K562 (cell line): ENCODE measurements around the gene SETD1B. TPM values are rescaled to one million over a fixed set of nuclear protein-coding genes. Genes with fewer than 3 reads are reported as not detected.

Experiments
- COPS2 ChIP-seq: fragments of 450-650 bp; conservative IDR thresholded peaks from 2 replicates; pipeline ENCODE4 v1.6.1; 2016; ENCODE audit warnings: mild to moderate bottlenecking, moderate library complexity
- EGR1 ChIP-seq: fragments of 450-650 bp; conservative IDR thresholded peaks from 2 replicates; pipeline ENCODE4 v1.6.1; 2017; ENCODE audit warnings: mild to moderate bottlenecking
- JUND ChIP-seq, 2 experiments: IDR thresholded peaks; 2 replicates in 1 of 2; 3 replicates in 1 of 2; pipeline ENCODE4 v1.6.1; 2011; ENCODE audit warnings: borderline replicate concordance in 2 of 2, low read depth in 2 of 2, low read length in 2 of 2, improper control_type of control experiment in 1 of 2, missing biosample characterization in 1 of 2, missing genetic modification characterization in 1 of 2, missing genetic modification reagents in 1 of 2
- KDM1A ChIP-seq, 2 experiments: fragments of 450-650 bp; IDR thresholded peaks; 2 replicates each; pipeline ENCODE4 v1.6.1; 2016; ENCODE audit warnings: mild to moderate bottlenecking in 2 of 2
- KDM5B ChIP-seq: fragments of 200-600 bp; sonication (generic); IDR thresholded peaks from 2 replicates; pipeline ENCODE4 v1.6.1; 2012; ENCODE audit warnings: low read depth, mild to moderate bottlenecking, moderate library complexity, low read length, control low read depth, inconsistent platforms; ENCODE audit not compliant: insufficient replicate concordance
- MAFF ChIP-seq: IDR thresholded peaks from 2 replicates; pipeline ENCODE4 v1.6.1; 2012; ENCODE audit warnings: low read length, improper control_type of control experiment
- NFIX ChIP-seq: fragments of 250-450 bp; sonication (Bioruptor Pico); IDR thresholded peaks from 2 replicates; pipeline ENCODE4 v1.4.0; 2020; ENCODE audit warnings: low read depth, mild to moderate bottlenecking, moderate library complexity
- PML ChIP-seq: IDR thresholded peaks from 2 replicates; pipeline ENCODE4 v1.6.1; 2012; ENCODE audit warnings: low read length, inconsistent platforms
- RCOR1 ChIP-seq, 2 experiments: IDR thresholded peaks; 2 replicates each; pipeline ENCODE4 v1.6.1; 2012; ENCODE audit warnings: low read depth in 2 of 2, low read length in 2 of 2, borderline replicate concordance in 1 of 2, improper control_type of control experiment in 1 of 2
- SMAD2 ChIP-seq: fragments of 150-350 bp; IDR thresholded peaks from 2 replicates; pipeline ENCODE4 v1.6.1; 2014; ENCODE audit warnings: low read depth, mild to moderate bottlenecking, low read length
- SRSF3 ChIP-seq: fragments of 200-400 bp; formaldehyde crosslinking; IDR thresholded peaks from 2 replicates; pipeline ENCODE4 v1.6.1; 2016; ENCODE audit warnings: mild to moderate bottlenecking, low read length, moderate library complexity; ENCODE audit not compliant: insufficient read depth
- TEAD4 ChIP-seq, 2 experiments: sonication (generic) in 1 of 2; formaldehyde crosslinking in 1 of 2; IDR thresholded peaks; 2 replicates each; pipeline versions ENCODE4 v1.6.1 to v1.8.0; 2012 to 2022; ENCODE audit warnings: borderline replicate concordance in 1 of 2, inconsistent platforms in 1 of 2, low read length in 1 of 2, mild to moderate bottlenecking in 1 of 2, missing genetic modification reagents in 1 of 2
- THRB ChIP-seq: fragments of 450-650 bp; formaldehyde crosslinking; conservative IDR thresholded peaks from 2 replicates; pipeline ENCODE4 v1.4.0; 2022; ENCODE audit warnings: mild to moderate bottlenecking, missing genetic modification characterization
- YBX1 ChIP-seq: fragments of 450-650 bp; IDR thresholded peaks from 2 replicates; pipeline ENCODE4 v1.7.1; 2016; ENCODE audit warnings: mild to moderate bottlenecking
- ZNF217 ChIP-seq: sonication (generic); formaldehyde crosslinking; IDR thresholded peaks from 2 replicates; pipeline ENCODE4 v1.8.0; 2022; ENCODE audit warnings: mild to moderate bottlenecking, missing genetic modification reagents
- ZNF407 ChIP-seq: fragments of 450-650 bp; IDR thresholded peaks from 2 replicates; pipeline ENCODE4 v1.6.1; 2016; ENCODE audit warnings: low read depth
- ZNF766 ChIP-seq: fragments of 200-800 bp; sonication (Bioruptor generic); conservative IDR thresholded peaks from 2 replicates; pipeline ENCODE4 v1.6.1; 2016; ENCODE audit warnings: missing genetic modification characterization, missing compliant biosample characterization
- polyA plus RNA-seq, 8 experiments: library from polyadenylated mRNA; depleted of rRNA in 4 of 8; stranded (reverse) in 5 of 8; unstranded in 3 of 8; fragments of >200 nt; fragmentation: Nextera tagmentation in 2 of 8; fragmentation: Illumina TruSeq in 1 of 8; extraction: Ambion mirVana in 2 of 8; extraction: Trizol in 1 of 8; gene quantifications; 2 replicates each; pipeline versions ENCODE4 v1.2.1 to v1.2.3, GENCODE V29; 2011 to 2014; ENCODE audit warnings: inconsistent platforms in 1 of 8, missing spikeins in 1 of 8
- total RNA-seq, 7 experiments: library from RNA; depleted of rRNA in 6 of 7; stranded (reverse); fragments of >200 nt in 6 of 7; fragmentation: Illumina TruSeq in 2 of 7; extraction: Trizol in 2 of 7; gene quantifications; 2 replicates each; pipeline versions ENCODE4 v1.2.1 to v1.2.3, GENCODE V29; 2011 to 2021; ENCODE audit warnings: low replicate concordance in 1 of 7

The SETD1B gene
- total and polyA plus RNA-seq, 9 of the 15 experiments (the other 6 are each of a cell fraction or from before 2014, with no cell fraction given), result 0.48 to 26.6 (median 2.3) TPM

GRCh38 chr12:121781998-121782979, 21.5 kb upstream of the SETD1B start (continued):
- TF ChIP-seq YBX1 (no peak), COPS2 (no peak), ZNF407 (no peak), KDM5B (no peak), JUND (IDR thresholded peaks at IDR 0.05; ENCODE audit: borderline replicate concordance, low read depth, low read length) (peak; percentile 32; the same call in 1 of the 2 replicates), JUND (tag; IDR thresholded peaks at IDR 0.05; ENCODE audit: borderline replicate concordance, low read depth, low read length) (no peak), NFIX (CRISPR knock-in tag) (no peak), THRB (no peak), PML (peak; percentile 77), ZNF766 (CRISPR knock-in tag) (peak; percentile 60; the same call in 1 of the 2 replicates), MAFF (no peak), TEAD4 (IDR thresholded peaks at IDR 0.05; ENCODE audit: low read length) (peak; percentile 93), TEAD4 (CRISPR knock-in tag; IDR thresholded peaks at IDR 0.05; ENCODE audit: borderline replicate concordance) (no peak), ZNF217 (CRISPR knock-in tag) (no peak), SRSF3 (no peak), RCOR1 (IDR thresholded peaks at IDR 0.05; ENCODE audit: borderline replicate concordance in 1 of 2, low read depth in 2 of 2, low read length in 2 of 2) (peak; percentile 38 to 76; a peak in 2 of 4 replicates), KDM1A (IDR thresholded peaks at IDR 0.05) (peak; percentile 95 to 96), SMAD2 (no peak), EGR1 (no peak)
